Subcutaneous adipose tissue (tissue), 4 donors: Measurements from ENCODE around the gene ACTN1. TPM values are rescaled to one million over a fixed set of nuclear protein-coding genes. Genes with fewer than 3 reads are reported as not detected.

Source experiments
- total RNA-seq, 4 donors: library from RNA; depleted of rRNA; stranded (reverse); fragments of >200 nt; gene quantifications; one replicate each; pipeline ENCODE4 v1.1.0, GENCODE V29; 2016
- TF ChIP-seq, protein P1 (sequence below): fragments of 450-650 bp; IDR thresholded peaks from one replicate; pipeline ENCODE4 v1.5.1; 2016; ENCODE audit warnings: low read depth, mild to moderate bottlenecking, control low read depth, antibody characterized with exemption, moderate library complexity

The ACTN1 gene
- total RNA-seq, 4 donors from 2014 or later, result 81.5 to 142 (median 105) TPM

DNA sequence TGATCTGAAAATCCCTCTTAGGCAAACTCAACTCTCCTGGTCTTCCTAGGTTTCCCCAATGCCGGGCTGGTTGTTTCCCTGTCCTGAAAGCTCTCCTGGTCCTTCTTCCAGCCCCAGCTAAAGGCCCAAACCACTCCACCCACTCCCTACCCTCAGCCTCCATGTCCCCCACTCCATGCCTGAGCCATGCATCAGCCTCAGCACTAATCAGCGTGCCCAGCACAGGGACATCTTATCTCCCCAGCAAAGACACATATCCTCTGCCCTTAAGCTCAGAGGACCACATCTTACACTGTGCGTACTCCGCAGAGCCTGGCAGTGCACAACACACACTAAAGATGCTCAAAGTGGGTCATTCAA lies 25.9 kb downstream of the ACTN1 start:
- TF ChIP-seq, protein P1, sequence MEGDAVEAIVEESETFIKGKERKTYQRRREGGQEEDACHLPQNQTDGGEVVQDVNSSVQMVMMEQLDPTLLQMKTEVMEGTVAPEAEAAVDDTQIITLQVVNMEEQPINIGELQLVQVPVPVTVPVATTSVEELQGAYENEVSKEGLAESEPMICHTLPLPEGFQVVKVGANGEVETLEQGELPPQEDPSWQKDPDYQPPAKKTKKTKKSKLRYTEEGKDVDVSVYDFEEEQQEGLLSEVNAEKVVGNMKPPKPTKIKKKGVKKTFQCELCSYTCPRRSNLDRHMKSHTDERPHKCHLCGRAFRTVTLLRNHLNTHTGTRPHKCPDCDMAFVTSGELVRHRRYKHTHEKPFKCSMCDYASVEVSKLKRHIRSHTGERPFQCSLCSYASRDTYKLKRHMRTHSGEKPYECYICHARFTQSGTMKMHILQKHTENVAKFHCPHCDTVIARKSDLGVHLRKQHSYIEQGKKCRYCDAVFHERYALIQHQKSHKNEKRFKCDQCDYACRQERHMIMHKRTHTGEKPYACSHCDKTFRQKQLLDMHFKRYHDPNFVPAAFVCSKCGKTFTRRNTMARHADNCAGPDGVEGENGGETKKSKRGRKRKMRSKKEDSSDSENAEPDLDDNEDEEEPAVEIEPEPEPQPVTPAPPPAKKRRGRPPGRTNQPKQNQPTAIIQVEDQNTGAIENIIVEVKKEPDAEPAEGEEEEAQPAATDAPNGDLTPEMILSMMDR, result no peak

- TF ChIP-seq, protein P1, result no peak
Measured at GRCh38 chr14:68952531-68953195, 26.4 kb downstream of the ACTN1 start.

DNA sequence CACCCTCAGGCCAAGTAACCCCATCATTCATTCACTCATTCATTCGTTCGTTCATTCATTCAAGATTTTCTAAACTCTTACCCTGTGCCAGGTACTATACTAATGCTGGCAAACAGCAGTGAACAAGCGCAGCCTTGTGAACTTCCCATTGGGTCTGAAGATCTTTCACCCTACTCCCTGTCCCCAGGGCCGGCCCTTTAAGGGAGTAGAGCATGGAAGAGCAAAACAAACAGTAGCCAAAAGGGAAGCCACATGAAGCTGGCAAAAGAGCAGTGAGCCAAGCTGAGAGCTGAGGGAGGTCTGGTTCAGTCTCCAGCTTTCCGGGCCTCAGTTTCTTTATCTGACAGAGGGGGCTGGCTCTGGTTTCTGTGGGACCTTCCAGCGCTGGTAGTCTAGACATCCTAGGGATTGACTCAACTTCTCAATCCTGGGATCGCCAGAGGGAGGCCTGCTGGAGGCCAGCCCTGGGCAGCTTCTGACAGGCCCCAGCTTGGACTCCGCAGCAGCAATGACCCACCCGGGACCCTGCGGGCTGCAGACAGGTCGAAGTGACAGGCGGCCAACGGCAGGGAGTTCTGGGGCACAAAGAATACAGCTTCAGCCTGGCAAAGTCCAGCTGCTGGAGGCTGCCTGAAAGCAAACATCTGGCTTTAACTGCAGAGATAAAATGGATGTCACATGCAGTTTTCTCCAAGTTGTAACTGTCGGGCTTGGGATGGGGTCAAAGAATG lies 27.1 kb downstream of the ACTN1 start:
- TF ChIP-seq, protein P1, result no peak

- TF ChIP-seq, protein P1, result no peak
Measured at GRCh38 chr14:68951035-68951797, 27.9 kb downstream of the ACTN1 start.

GRCh38 chr14:68950111-68950510 lies 29.0 kb downstream of the ACTN1 start:
- TF ChIP-seq, protein P1, result no peak

- TF ChIP-seq, protein P1, result no peak
Measured at GRCh38 chr14:68949601-68949965, 29.5 kb downstream of the ACTN1 start.
